ENCODE results near the gene KRTAP1-5.
"Not testable (repeated sequence)": the region's sequence is repeated elsewhere in the genome, so short reads cannot be mapped to it uniquely, and the experiment has no call there.

KRTAP1-5 gene

GRCh38 chr17:41067281-41067680 is 40.3 kb upstream of the KRTAP1-5 start:
- ChIA-PET POLR2A (interaction anchor here (1.2 kb wide), 1 partner anchor 157 kb away, joined by 7 read pairs; no protein-coding TSS in a partner anchor), CTCF (interaction anchor here (1.0 kb wide), 1 partner anchor 158 kb away, joined by 3 read pairs; no protein-coding TSS in a partner anchor)
- TF ChIP-seq CTCF (IDR thresholded peaks at IDR 0.05; ENCODE audit: insufficient read depth, low read length, missing control alignments): no peak
- DNase-seq (ENCODE audit: low read depth, low spot score): no peak
- H3K4me3 ChIP-seq (ENCODE audit: low read depth, low read length): no peak overlapping the region

GRCh38 chr17:41065829-41066624 is 39.0 kb upstream of the KRTAP1-5 start, which contains the start of gene KRTAP2-4:
Gene KRTAP2-4, minus strand, starts transcription at chr17:41065879. Its CDS starts 34 bp downstream, at chr17:41065845.
- peak; percentile 86 for DNase-seq (ENCODE audit: low read depth, low spot score)
- POLR2A ChIA-PET: interaction anchor here (1.0 to 1.4 kb wide), 4 partner anchors 9 to 482 kb away, joined by 3 to 7 read pairs (median 4); no protein-coding TSS in a partner anchor
- no peak within 1 kb of the TSS for H3K4me3 ChIP-seq (ENCODE audit: low read depth, low read length)
- TF ChIP-seq CTCF (IDR thresholded peaks at IDR 0.05; ENCODE audit: insufficient read depth, low read length, missing control alignments): no peak
- CTCF ChIA-PET: interaction anchor here (1.3 to 1.4 kb wide), 2 partner anchors 256 to 483 kb away, joined by 3 to 5 read pairs; no protein-coding TSS in a partner anchor

- ChIA-PET POLR2A (interaction anchor here (1.4 kb wide), 1 partner anchor 108 kb away, joined by 4 read pairs; no protein-coding TSS in a partner anchor), CTCF (interaction anchor here (1.4 kb wide), 2 partner anchors 258 to 484 kb away, joined by 3 read pairs; no protein-coding TSS in a partner anchor)
- not testable (repeated sequence) for DNase-seq (ENCODE audit: low read depth, low spot score); H3K4me3 ChIP-seq (ENCODE audit: low read depth, low read length)
Observed at GRCh38 chr17:41065016-41065689, 38.1 kb upstream of the KRTAP1-5 start.

GRCh38 chr17:41064301-41064700 is 37.3 kb upstream of the KRTAP1-5 start:
- POLR2A ChIA-PET: no interaction called here
- CTCF ChIA-PET: interaction anchor here (1.4 to 1.5 kb wide), 2 partner anchors 258 to 485 kb away, joined by 3 to 5 read pairs; no protein-coding TSS in a partner anchor
- no peak for DNase-seq (ENCODE audit: low read depth, low spot score)
- no peak for TF ChIP-seq CTCF (IDR thresholded peaks at IDR 0.05; ENCODE audit: insufficient read depth, low read length, missing control alignments)
- no peak overlapping the region for H3K4me3 ChIP-seq (ENCODE audit: low read depth, low read length)

- POLR2A ChIA-PET: no interaction called here
- CTCF ChIA-PET: interaction anchor here (0.7 to 1.5 kb wide), 3 partner anchors 267 to 602 kb away, joined by 3 to 5 read pairs (median 3); no protein-coding TSS in a partner anchor
- no peak for TF ChIP-seq CTCF (IDR thresholded peaks at IDR 0.05; ENCODE audit: insufficient read depth, low read length, missing control alignments)
- no peak overlapping the region for H3K4me3 ChIP-seq (ENCODE audit: low read depth, low read length)
- DNase-seq (ENCODE audit: low read depth, low spot score): no peak
Observed at GRCh38 chr17:41063449-41063848, 36.4 kb upstream of the KRTAP1-5 start.

- no peak overlapping the region for H3K4me3 ChIP-seq (ENCODE audit: low read depth, low read length)
- ChIA-PET POLR2A (interaction anchor here (0.6 to 1.2 kb wide), 4 partner anchors 105 to 487 kb away, joined by 3 to 5 read pairs (median 3); no protein-coding TSS in a partner anchor), CTCF (interaction anchor here (2.9 to 3.1 kb wide), 2 partner anchors 149 to 206 kb away, joined by 10 to 11 read pairs; no protein-coding TSS in a partner anchor)
- no peak for TF ChIP-seq CTCF (IDR thresholded peaks at IDR 0.05; ENCODE audit: insufficient read depth, low read length, missing control alignments)
- peak; percentile 99 for DNase-seq (ENCODE audit: low read depth, low spot score)
Observed at GRCh38 chr17:41061964-41062363, 35.0 kb upstream of the KRTAP1-5 start.
